Osteoblast (primary cell): ENCODE measurements around the gene ADD1. TPM values are rescaled to one million over a fixed set of nuclear protein-coding genes. Genes with fewer than 3 reads are reported as not detected.

Experiments
- DNase-seq: peaks from one replicate; pipeline ENCODE4 v3.0.0; 2011; ENCODE audit warnings: low spot score, mixed read lengths; ENCODE audit not compliant: insufficient read length; ENCODE audit errors: missing footprints
- H2AFZ ChIP-seq: 2 replicates; pipeline ENCODE4 v1.6.0; 2011; ENCODE audit warnings: mild to moderate bottlenecking, low read length
- H3K27ac ChIP-seq: 2 replicates; pipeline ENCODE4 v1.5.1; 2011; ENCODE audit warnings: mild to moderate bottlenecking, low read depth, low read length, moderate library complexity
- H3K27me3 ChIP-seq: 2 replicates; pipeline ENCODE4 v1.6.0; 2012; ENCODE audit warnings: mild to moderate bottlenecking, control low read depth, inconsistent platforms, low read length, moderate library complexity; ENCODE audit not compliant: insufficient read depth
- H3K36me3 ChIP-seq: 2 replicates; pipeline ENCODE4 v1.5.1; 2011; ENCODE audit warnings: mild to moderate bottlenecking, low read length, control low read depth, moderate library complexity; ENCODE audit not compliant: insufficient read depth
- H3K4me1 ChIP-seq: 2 replicates; pipeline ENCODE4 v1.5.1; 2011; ENCODE audit warnings: mild to moderate bottlenecking, low read length, control low read depth, moderate library complexity; ENCODE audit not compliant: insufficient read depth
- H3K4me2 ChIP-seq: 2 replicates; pipeline ENCODE4 v1.6.0; 2011; ENCODE audit warnings: mild to moderate bottlenecking, low read length; ENCODE audit not compliant: insufficient read depth
- H3K4me3 ChIP-seq: fragments of 200-600 bp; sonication (generic); 3 replicates; pipeline ENCODE4 v1.5.1; 2012; ENCODE audit warnings: mild to moderate bottlenecking, low read length, inconsistent platforms; ENCODE audit not compliant: insufficient read depth
- H3K79me2 ChIP-seq: 2 replicates; pipeline ENCODE4 v1.6.0; 2012; ENCODE audit warnings: mild to moderate bottlenecking, low read length, control low read depth, inconsistent platforms; ENCODE audit not compliant: insufficient read depth
- H3K9me3 ChIP-seq: 2 replicates; pipeline ENCODE4 v1.5.1; 2011; ENCODE audit warnings: low read depth, low read length, control low read depth
- H4K20me1 ChIP-seq: 2 replicates; pipeline ENCODE4 v1.6.0; 2012; ENCODE audit warnings: mild to moderate bottlenecking, low read length, control low read depth; ENCODE audit not compliant: insufficient read depth
- total RNA-seq: library from RNA; depleted of rRNA; stranded (reverse); fragments of >200 nt; gene quantifications from 2 replicates; pipeline ENCODE4 v1.2.3, GENCODE V29; 2012
- TF ChIP-seq, protein P1 (sequence below): IDR thresholded peaks from 2 replicates; pipeline ENCODE4 v1.5.1; 2011; ENCODE audit warnings: mild to moderate bottlenecking, low read depth, low read length, moderate library complexity; ENCODE audit errors: extremely low read depth

The ADD1 gene
- total RNA-seq, 1 donor = 200 TPM

DNA sequence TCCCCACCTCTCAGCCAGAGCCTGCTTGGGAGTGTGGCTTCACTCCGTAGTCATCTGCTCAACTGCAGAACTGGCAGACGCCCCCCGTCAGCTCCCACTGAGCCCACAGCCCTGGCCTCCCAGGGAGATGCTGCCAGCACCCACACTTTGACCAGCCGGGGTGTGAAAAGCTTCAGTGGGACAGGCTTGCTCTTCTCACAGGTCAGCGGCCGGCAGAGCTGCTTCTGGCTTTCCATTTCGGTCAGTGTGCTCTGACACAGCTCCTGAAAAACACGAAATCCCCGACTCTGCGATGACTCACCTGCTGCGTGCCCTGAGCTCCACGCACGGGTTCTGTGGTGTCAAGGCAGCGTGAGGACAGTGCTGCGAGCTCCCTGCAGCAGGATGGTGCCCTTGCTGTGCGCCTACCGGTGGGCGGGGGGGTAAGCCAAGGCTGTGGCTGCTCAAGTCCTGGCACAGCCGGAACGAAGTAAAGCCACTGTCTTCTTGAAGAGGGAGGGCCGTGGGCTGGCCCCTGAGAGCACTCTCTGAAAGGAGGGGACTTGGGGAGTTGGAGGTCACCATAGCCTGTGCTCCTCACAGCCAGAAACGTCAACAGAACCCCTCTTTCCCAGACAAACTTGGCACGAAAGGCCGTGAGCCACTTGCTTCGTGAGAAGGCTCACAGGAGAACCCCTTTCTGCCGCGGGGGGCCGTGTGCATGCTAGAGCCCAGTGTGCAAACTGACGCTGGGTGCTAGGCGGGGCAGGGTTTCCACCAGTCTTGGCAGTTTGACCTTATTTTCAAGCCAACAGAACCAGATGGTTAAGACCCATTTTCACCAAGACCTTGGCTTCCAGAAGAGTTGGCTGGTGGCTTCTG is 96.0 kb downstream of the ADD1 start:
- H4K20me1 ChIP-seq = peaks cover 24% of the 10 kb centered on the region
- TF ChIP-seq, protein P1, sequence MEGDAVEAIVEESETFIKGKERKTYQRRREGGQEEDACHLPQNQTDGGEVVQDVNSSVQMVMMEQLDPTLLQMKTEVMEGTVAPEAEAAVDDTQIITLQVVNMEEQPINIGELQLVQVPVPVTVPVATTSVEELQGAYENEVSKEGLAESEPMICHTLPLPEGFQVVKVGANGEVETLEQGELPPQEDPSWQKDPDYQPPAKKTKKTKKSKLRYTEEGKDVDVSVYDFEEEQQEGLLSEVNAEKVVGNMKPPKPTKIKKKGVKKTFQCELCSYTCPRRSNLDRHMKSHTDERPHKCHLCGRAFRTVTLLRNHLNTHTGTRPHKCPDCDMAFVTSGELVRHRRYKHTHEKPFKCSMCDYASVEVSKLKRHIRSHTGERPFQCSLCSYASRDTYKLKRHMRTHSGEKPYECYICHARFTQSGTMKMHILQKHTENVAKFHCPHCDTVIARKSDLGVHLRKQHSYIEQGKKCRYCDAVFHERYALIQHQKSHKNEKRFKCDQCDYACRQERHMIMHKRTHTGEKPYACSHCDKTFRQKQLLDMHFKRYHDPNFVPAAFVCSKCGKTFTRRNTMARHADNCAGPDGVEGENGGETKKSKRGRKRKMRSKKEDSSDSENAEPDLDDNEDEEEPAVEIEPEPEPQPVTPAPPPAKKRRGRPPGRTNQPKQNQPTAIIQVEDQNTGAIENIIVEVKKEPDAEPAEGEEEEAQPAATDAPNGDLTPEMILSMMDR = no peak
- H3K4me1 ChIP-seq = peaks cover 26% of the 10 kb centered on the region

DNA sequence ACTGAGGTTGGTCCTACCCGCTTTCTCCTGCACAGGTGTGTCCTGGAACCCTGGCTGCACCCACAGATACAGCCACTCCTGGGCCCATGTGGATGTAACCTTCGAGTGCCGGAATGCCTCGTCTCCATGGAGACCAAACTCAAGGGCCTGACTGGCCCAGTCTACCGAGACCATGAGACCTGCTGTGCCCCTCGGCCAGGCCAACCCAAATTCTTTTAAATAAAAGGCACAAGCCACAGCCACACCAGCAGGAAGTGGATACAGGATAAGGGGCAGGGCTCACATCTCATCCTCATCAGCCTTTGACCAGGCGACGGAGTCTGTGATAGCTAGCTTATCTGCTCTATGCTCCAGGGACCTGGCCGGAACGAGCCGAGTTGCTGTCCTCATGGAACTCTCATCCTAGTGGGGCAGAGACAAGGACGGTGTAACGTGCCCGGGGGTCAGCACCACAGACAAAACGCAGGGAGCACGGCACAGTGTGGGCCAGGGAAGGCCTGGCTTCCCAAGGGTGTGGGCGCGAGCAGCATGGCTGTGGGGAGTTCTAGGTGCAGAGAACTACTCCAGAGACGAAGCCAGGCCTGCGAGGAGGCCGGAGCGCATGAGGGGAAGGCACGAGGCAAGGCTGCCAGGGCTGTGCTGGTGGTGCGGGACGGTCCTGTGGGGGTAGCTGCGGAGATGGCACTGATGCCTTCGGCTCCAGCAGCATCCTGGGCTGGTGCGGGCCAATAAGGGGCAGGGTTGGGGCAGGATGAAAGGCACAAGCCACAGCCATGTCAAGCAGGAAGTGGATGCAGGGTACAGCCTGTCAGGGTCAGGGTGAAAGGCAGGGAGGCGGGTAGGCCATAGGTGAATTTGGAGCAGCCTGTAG is 96.9 kb downstream of the ADD1 start:
- Histone ChIP-seq H3K27me3 (no peaks in the 10 kb centered on the region), H3K27ac (no peak overlapping the region), H3K79me2 (peaks cover 12% of the 10 kb centered on the region), H3K4me3 (no peak overlapping the region), H2AFZ (no peak overlapping the region), H4K20me1 (peaks cover 24% of the 10 kb centered on the region), H3K4me2 (no peak overlapping the region), H3K4me1 (peaks cover 22% of the 10 kb centered on the region), H3K36me3 (peaks cover 77% of the 10 kb centered on the region), H3K9me3 (no peaks in the 10 kb centered on the region)
- TF ChIP-seq, protein P1 = no peak
- peak; percentile 69 for DNase-seq

More for the DNA sequence above, 96.0 kb downstream of the ADD1 start:
- H3K36me3 ChIP-seq = peaks cover 68% of the 10 kb centered on the region
- H3K27ac ChIP-seq = no peak overlapping the region
- H2AFZ ChIP-seq = no peak overlapping the region
- H3K4me2 ChIP-seq = no peak overlapping the region
- no peaks in the 10 kb centered on the region for H3K27me3 ChIP-seq
- DNase-seq = peak; percentile 86
- H3K9me3 ChIP-seq = no peaks in the 10 kb centered on the region
- H3K79me2 ChIP-seq = peaks cover 19% of the 10 kb centered on the region
- no peak overlapping the region for H3K4me3 ChIP-seq

DNA sequence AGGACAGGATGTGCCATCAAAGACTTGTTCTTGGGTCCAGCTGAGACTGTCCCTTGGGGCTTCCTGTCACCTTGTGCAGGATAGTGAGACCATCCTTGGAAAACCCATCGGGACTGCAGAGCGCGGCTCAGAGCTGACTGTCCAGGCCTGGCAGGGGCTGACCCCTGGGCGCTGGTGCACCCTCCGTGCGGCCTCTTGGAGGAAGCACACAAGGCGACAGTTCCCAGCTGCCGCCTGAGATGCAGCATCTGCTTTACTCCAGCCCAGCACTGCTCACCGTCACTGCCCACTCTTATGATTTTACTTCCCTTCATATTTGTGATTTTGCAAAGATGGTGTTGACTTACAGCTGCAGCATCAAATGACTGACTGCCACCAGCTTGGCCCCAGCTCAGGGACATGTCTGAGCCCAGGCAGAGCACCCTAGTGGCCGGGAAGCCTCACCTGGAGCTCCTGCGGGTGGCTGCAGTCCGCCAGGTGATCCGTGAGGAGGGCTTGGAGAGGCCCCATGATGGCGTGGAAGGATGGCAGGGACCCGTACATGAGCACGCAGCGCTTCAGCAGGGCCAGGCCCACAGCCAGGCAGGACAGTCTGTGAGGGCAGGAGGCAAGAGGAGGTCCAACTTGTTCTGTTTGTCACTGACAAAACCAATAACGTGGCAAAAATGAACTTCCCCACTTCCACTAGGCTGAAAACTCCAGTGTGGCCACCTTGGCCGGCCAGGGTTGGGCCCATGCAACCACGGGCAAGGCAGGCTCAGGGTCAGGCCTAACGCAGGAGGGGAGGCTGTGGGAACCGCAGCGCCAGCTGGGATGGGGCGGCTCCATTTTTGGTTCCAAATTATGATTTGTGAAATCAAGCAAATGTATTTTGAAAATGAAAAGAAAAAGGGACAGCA is 97.7 kb downstream of the ADD1 start:
- no peak overlapping the region for H2AFZ ChIP-seq
- H4K20me1 ChIP-seq = peaks cover 20% of the 10 kb centered on the region
- peaks cover 8% of the 10 kb centered on the region for H3K79me2 ChIP-seq
- H3K4me3 ChIP-seq = no peak overlapping the region
- TF ChIP-seq, protein P1 = no peak
- H3K9me3 ChIP-seq = no peaks in the 10 kb centered on the region
- H3K4me2 ChIP-seq = no peak overlapping the region
- peaks cover 85% of the 10 kb centered on the region for H3K36me3 ChIP-seq
- H3K27me3 ChIP-seq = no peaks in the 10 kb centered on the region
- peaks cover 13% of the 10 kb centered on the region for H3K4me1 ChIP-seq
- no peak overlapping the region for H3K27ac ChIP-seq
- peak; percentile 70 for DNase-seq
